Ishikawa (cell line): ENCODE results near the gene PREX1.

Experiments
- CEBPB ChIP-seq: IDR thresholded peaks from 2 replicates; pipeline ENCODE4 v1.6.1; 2012
- CREB1 ChIP-seq: IDR thresholded peaks from 2 replicates; pipeline ENCODE4 v1.6.1; 2012; ENCODE audit warnings: low read depth
- EGR1 ChIP-seq: IDR thresholded peaks from 2 replicates; pipeline ENCODE4 v1.6.1; 2012
- EP300 ChIP-seq: IDR thresholded peaks from 2 replicates; pipeline ENCODE4 v1.6.1; 2012; ENCODE audit warnings: borderline replicate concordance
- FOXM1 ChIP-seq: IDR thresholded peaks from 2 replicates; pipeline ENCODE4 v1.6.1; 2012; ENCODE audit warnings: low read depth, borderline replicate concordance
- NFIC ChIP-seq: IDR thresholded peaks from 2 replicates; pipeline ENCODE4 v1.6.1; 2012
- RAD21 ChIP-seq: IDR thresholded peaks from 2 replicates; pipeline ENCODE4 v1.6.1; 2012; ENCODE audit warnings: low read depth
- TAF1 ChIP-seq: IDR thresholded peaks from 2 replicates; pipeline ENCODE4 v1.6.1; 2012; ENCODE audit warnings: low read depth, mild to moderate bottlenecking
- TCF12 ChIP-seq: IDR thresholded peaks from 2 replicates; pipeline ENCODE4 v1.6.1; 2012; ENCODE audit warnings: low read depth
- TEAD4 ChIP-seq: IDR thresholded peaks from 2 replicates; pipeline ENCODE4 v1.6.1; 2012
- YY1 ChIP-seq: IDR thresholded peaks from 2 replicates; pipeline ENCODE4 v1.6.1; 2012; ENCODE audit warnings: low read depth
- ZBTB7A ChIP-seq: IDR thresholded peaks from 2 replicates; pipeline ENCODE4 v1.6.1; 2012; ENCODE audit warnings: low read depth
- TF ChIP-seq, protein P1 (sequence below): IDR thresholded peaks from 2 replicates; pipeline ENCODE4 v1.6.1; 2012
- TF ChIP-seq, protein P2 (sequence below): IDR thresholded peaks from 2 replicates; pipeline ENCODE4 v1.6.1; 2012; ENCODE audit warnings: low read depth, mild to moderate bottlenecking
- TF ChIP-seq, protein P3 (sequence below): IDR thresholded peaks from 2 replicates; pipeline ENCODE4 v1.6.1; 2012

PREX1 gene

DNA sequence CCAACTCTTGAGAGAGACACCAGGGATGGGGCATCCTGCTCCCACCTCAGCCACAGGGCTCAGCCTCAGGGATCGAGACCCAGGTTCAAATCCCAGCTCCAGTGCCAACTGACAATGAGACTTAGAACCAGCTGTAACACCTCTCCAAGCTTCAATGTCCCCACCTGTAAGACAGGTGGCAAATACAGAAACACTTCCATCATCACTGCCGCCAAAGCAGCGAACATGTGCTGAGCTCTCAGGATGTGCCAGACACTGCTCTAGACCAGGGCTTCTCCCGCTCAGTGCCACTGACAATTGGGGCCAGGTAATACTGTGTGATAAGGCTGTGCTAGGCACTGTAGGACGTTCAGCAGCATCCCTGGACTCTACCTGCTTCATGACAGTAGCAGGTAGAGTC is 22.1 kb downstream of the PREX1 start:
- no peak for TF ChIP-seq CREB1
- TF ChIP-seq ZBTB7A, result no peak
- TF ChIP-seq NFIC, result no peak
- TF ChIP-seq CEBPB, result no peak
- no peak for TF ChIP-seq EGR1
- TF ChIP-seq, protein P1, sequence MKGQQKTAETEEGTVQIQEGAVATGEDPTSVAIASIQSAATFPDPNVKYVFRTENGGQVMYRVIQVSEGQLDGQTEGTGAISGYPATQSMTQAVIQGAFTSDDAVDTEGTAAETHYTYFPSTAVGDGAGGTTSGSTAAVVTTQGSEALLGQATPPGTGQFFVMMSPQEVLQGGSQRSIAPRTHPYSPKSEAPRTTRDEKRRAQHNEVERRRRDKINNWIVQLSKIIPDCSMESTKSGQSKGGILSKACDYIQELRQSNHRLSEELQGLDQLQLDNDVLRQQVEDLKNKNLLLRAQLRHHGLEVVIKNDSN, result no peak

DNA sequence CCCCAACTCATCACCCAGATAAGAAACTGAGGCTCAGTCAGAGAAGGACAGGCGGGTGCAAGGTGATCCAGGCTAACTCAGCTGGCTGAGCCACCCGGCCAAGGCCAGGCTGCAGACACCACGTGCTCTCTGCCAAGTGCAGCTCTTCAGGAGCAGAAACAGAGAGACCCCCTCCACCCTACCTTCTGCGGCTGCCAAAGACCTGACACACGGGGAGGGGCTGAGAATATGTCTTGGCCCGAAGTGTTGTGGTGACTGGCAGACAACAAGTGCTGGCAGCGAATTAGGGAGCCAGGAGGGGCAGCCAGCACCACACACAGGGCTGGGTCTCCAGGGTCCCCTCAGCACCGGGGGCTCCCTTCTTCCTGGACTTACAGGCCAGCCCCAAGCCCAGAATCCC is 22.5 kb downstream of the PREX1 start:
- TF ChIP-seq, protein P2, sequence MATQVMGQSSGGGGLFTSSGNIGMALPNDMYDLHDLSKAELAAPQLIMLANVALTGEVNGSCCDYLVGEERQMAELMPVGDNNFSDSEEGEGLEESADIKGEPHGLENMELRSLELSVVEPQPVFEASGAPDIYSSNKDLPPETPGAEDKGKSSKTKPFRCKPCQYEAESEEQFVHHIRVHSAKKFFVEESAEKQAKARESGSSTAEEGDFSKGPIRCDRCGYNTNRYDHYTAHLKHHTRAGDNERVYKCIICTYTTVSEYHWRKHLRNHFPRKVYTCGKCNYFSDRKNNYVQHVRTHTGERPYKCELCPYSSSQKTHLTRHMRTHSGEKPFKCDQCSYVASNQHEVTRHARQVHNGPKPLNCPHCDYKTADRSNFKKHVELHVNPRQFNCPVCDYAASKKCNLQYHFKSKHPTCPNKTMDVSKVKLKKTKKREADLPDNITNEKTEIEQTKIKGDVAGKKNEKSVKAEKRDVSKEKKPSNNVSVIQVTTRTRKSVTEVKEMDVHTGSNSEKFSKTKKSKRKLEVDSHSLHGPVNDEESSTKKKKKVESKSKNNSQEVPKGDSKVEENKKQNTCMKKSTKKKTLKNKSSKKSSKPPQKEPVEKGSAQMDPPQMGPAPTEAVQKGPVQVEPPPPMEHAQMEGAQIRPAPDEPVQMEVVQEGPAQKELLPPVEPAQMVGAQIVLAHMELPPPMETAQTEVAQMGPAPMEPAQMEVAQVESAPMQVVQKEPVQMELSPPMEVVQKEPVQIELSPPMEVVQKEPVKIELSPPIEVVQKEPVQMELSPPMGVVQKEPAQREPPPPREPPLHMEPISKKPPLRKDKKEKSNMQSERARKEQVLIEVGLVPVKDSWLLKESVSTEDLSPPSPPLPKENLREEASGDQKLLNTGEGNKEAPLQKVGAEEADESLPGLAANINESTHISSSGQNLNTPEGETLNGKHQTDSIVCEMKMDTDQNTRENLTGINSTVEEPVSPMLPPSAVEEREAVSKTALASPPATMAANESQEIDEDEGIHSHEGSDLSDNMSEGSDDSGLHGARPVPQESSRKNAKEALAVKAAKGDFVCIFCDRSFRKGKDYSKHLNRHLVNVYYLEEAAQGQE, result no peak
- TF ChIP-seq, protein P3, sequence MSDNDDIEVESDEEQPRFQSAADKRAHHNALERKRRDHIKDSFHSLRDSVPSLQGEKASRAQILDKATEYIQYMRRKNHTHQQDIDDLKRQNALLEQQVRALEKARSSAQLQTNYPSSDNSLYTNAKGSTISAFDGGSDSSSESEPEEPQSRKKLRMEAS, result no peak
- TF ChIP-seq TEAD4, result no peak
- TF ChIP-seq RAD21, result no peak
- no peak for TF ChIP-seq EGR1
- TF ChIP-seq TAF1, result no peak
- no peak for TF ChIP-seq EP300
- TF ChIP-seq NFIC, result no peak
- TF ChIP-seq CEBPB, result no peak
- no peak for TF ChIP-seq CREB1
- TF ChIP-seq ZBTB7A, result no peak
- TF ChIP-seq FOXM1, result no peak
- no peak for TF ChIP-seq YY1
- TF ChIP-seq, protein P1, result no peak
- TF ChIP-seq TCF12, result no peak

DNA sequence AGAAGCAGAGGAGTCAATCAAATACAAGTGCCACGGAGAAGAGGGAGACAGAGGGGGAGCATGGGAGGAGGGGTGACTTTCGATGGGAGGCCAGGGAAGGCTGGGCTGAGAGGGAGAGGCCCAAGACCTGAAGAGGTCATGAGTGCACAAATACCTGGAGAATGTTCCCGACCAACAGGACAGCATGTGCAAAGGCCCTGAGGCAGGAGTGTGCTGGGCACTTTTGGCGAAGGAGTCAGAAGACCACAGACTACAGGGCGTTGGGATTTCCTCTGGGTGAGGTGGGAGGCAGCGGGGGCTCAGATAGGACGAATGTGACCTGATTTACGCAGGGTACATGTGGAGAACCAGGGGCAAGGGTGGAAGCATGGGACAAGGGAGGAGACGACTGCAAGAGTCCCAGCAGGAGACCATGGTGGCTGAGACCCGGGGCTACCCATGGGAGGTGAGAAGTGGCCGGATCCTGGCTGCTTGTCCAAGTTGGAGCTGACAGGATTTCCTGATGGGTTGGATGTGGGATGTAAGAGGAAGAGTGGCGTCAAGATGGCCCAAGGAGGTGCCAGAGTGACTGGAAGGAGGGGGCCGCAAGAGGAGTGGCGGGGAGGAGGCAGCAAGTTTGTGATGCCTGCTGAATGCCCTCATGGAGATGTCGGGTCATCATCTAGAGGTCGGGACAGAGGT is 23.4 kb downstream of the PREX1 start:
- no peak for TF ChIP-seq TEAD4
- TF ChIP-seq EGR1, result no peak
- no peak for TF ChIP-seq CEBPB
- no peak for TF ChIP-seq EP300
- TF ChIP-seq, protein P3, result no peak
- no peak for TF ChIP-seq TAF1
- no peak for TF ChIP-seq RAD21

DNA sequence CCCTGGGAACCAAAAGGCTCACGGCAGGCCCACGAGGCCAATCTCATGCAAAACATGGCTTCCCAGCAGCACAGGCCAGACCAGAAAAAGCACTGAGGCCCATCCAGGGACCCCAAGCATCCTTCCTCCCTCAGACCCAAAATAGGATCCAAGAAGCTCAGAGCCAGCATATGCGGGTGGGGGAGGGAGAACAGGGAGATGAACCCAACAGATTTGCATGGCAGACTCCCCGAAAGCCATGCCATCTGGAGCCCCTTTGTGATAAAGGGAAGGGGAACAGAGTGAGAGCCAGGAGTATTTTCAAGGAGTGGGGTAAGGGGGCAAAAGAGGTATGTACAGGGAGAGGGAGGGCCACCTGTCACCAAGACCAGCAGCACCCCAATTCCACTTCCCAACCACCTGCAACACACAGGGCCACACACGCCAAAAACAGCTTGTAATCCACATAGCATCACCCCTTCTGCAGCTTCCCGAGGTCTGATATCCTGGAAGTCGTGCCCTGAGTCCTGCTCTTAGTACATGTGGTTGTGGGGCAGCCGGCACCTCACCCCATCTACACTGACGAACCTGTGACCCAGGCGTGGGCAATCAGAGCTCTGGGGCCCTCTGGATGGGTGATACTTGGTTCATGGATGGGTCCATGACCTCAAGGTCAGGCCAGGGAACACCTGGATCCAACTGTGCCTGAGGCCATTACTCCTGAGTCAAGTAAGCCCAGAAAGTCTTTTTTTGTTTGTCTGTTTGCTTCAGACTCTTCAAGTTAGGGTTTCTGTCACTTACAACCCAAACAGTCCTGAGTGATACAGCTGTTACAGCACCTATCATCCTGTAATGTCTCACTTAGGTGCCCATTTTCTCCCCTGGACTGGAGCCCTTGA is 24.4 kb downstream of the PREX1 start:
- TF ChIP-seq, protein P1, result no peak
- TF ChIP-seq, protein P3, result no peak
- TF ChIP-seq CREB1 (no peak), ZBTB7A (no peak), RAD21 (no peak), TAF1 (no peak)

DNA sequence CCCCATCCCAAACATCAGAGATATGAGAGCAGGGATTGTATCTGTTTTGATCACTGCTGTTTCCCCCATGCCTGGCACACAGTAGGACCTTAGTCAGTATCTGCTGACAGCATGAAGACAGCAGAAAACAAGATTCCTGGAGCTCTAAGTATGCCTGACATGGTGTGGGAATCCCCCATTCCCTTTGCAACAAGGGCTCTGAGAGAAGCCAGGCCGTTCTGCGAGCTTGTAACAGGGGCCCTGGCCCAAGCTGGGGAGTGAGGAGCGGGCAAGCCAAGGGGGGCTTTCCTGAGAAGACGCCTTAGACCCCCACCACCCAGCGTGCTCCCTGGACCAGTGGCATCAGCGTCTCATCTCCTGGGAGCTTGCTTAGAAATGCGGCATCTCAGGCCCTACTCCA is 25.2 kb downstream of the PREX1 start:
- TF ChIP-seq FOXM1, result no peak
- no peak for TF ChIP-seq RAD21
- TF ChIP-seq TEAD4, result no peak

DNA sequence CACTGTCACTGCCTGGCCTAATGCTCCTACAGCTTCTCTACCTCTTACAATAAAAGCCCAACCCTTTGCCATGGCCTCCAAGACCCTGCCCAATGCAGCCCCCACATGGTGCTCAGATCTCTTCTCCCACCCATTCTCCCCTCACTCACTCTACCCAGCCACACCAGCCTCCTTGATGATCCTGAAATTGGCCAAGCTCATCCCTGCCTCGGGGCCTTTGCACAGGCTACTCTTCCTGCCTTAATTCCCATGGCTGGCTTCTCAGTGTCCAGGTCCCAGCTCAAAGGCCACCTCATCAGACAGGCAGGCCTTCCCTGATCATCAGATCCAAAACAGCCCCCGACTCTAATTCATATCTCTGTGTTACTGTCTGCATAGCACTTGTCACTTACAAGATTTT is 25.6 kb downstream of the PREX1 start:
- TF ChIP-seq, protein P2, result no peak
- TF ChIP-seq, protein P1, result no peak
- TF ChIP-seq, protein P3, result no peak
- TF ChIP-seq FOXM1 (no peak), YY1 (no peak), RAD21 (no peak), CEBPB (no peak), CREB1 (no peak)
